GM23248 (cell line): ENCODE results near the gene WDSUB1.

Experiments
- EZH2 ChIP-seq: fragments of 200-600 bp; sonication (generic); IDR thresholded peaks from 2 replicates; pipeline ENCODE4 v1.6.1; 2018; ENCODE audit warnings: antibody characterized with exemption, mild to moderate bottlenecking; ENCODE audit not compliant: insufficient read depth, poor library complexity, severe bottlenecking
- EZH2phosphoT487 ChIP-seq: fragments of 200-600 bp; sonication (generic); IDR thresholded peaks from 2 replicates; pipeline ENCODE4 v1.6.1; 2018; ENCODE audit warnings: antibody characterized with exemption, moderate library complexity, mild to moderate bottlenecking, low read depth; ENCODE audit not compliant: insufficient read depth

- no peak for TF ChIP-seq EZH2
- TF ChIP-seq EZH2phosphoT487, result no peak
Observed at GRCh38 chr2:159199236-159199635, 87.3 kb downstream of the WDSUB1 start.
